Peyer's patch (tissue), 4 donors: ENCODE measurements around the gene LIMCH1.

ENCODE experiments used
- POLR2A ChIP-seq, 2 donors: fragments of 450-650 bp; IDR thresholded peaks; one replicate each; pipeline ENCODE4 v1.5.1; 2017; ENCODE audit warnings: antibody characterized with exemption in 2 of 2, mild to moderate bottlenecking in 2 of 2, moderate library complexity in 2 of 2
- TF ChIP-seq, protein P1 (sequence below), 6 experiments: fragments of 450-650 bp in 4 of 6; fragments of 200-600 bp in 2 of 6; sonication (generic) in 1 of 6; IDR thresholded peaks; one replicate each; pipeline ENCODE4 v1.5.1; 2017 to 2019; ENCODE audit warnings: antibody characterized with exemption in 6 of 6, mild to moderate bottlenecking in 3 of 6, moderate library complexity in 1 of 6

DNA sequence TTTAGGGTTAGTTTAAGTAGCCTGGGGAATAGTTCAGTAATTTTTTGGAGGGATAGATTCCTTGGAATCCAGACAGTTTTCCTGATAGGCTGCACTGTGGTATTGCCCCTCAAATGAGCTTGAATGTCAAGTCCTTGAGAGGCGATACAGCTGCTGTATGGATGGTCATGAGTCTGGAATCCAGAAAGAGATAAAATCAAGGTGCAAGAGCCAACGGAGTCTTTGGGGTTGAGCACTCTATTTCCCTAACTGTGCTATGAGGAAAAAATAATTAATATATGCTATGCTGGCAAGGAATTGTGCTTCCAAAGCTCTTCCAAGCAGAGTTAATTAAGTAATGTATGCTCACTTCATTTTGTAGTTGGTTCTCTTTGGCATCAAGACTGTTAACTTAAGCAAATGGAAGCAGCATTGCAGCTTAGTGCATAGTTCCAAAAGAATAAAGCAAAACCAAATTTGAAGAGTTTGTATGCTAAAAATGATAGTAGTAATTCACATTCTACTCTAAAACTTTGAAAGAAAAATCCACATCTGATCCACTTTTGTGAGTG lies 48.8 kb downstream of the LIMCH1 start:
- TF ChIP-seq POLR2A (IDR thresholded peaks at IDR 0.05): no peak
- TF ChIP-seq, protein P1, sequence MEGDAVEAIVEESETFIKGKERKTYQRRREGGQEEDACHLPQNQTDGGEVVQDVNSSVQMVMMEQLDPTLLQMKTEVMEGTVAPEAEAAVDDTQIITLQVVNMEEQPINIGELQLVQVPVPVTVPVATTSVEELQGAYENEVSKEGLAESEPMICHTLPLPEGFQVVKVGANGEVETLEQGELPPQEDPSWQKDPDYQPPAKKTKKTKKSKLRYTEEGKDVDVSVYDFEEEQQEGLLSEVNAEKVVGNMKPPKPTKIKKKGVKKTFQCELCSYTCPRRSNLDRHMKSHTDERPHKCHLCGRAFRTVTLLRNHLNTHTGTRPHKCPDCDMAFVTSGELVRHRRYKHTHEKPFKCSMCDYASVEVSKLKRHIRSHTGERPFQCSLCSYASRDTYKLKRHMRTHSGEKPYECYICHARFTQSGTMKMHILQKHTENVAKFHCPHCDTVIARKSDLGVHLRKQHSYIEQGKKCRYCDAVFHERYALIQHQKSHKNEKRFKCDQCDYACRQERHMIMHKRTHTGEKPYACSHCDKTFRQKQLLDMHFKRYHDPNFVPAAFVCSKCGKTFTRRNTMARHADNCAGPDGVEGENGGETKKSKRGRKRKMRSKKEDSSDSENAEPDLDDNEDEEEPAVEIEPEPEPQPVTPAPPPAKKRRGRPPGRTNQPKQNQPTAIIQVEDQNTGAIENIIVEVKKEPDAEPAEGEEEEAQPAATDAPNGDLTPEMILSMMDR (IDR thresholded peaks at IDR 0.05): no peak
